ENCODE measurements around the gene PLEKHG2.
"Not testable (repeated sequence)": the region's sequence is repeated elsewhere in the genome, so short reads cannot be mapped to it uniquely, and the experiment has no call there.

Gene PLEKHG2, protein sequence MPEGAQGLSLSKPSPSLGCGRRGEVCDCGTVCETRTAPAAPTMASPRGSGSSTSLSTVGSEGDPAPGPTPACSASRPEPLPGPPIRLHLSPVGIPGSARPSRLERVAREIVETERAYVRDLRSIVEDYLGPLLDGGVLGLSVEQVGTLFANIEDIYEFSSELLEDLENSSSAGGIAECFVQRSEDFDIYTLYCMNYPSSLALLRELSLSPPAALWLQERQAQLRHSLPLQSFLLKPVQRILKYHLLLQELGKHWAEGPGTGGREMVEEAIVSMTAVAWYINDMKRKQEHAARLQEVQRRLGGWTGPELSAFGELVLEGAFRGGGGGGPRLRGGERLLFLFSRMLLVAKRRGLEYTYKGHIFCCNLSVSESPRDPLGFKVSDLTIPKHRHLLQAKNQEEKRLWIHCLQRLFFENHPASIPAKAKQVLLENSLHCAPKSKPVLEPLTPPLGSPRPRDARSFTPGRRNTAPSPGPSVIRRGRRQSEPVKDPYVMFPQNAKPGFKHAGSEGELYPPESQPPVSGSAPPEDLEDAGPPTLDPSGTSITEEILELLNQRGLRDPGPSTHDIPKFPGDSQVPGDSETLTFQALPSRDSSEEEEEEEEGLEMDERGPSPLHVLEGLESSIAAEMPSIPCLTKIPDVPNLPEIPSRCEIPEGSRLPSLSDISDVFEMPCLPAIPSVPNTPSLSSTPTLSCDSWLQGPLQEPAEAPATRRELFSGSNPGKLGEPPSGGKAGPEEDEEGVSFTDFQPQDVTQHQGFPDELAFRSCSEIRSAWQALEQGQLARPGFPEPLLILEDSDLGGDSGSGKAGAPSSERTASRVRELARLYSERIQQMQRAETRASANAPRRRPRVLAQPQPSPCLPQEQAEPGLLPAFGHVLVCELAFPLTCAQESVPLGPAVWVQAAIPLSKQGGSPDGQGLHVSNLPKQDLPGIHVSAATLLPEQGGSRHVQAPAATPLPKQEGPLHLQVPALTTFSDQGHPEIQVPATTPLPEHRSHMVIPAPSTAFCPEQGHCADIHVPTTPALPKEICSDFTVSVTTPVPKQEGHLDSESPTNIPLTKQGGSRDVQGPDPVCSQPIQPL (N-terminal part only)

GRCh38 chr19:39412100-39412866 lies at the start of gene PLEKHG2:
TSS of gene PLEKHG2 (plus strand) at chr19:39412669. CDS start at chr19:39414087, 1,418 bp downstream.
- peak; percentile 97 for DNase-seq (ENCODE audit: low read depth, low spot score)

DNA sequence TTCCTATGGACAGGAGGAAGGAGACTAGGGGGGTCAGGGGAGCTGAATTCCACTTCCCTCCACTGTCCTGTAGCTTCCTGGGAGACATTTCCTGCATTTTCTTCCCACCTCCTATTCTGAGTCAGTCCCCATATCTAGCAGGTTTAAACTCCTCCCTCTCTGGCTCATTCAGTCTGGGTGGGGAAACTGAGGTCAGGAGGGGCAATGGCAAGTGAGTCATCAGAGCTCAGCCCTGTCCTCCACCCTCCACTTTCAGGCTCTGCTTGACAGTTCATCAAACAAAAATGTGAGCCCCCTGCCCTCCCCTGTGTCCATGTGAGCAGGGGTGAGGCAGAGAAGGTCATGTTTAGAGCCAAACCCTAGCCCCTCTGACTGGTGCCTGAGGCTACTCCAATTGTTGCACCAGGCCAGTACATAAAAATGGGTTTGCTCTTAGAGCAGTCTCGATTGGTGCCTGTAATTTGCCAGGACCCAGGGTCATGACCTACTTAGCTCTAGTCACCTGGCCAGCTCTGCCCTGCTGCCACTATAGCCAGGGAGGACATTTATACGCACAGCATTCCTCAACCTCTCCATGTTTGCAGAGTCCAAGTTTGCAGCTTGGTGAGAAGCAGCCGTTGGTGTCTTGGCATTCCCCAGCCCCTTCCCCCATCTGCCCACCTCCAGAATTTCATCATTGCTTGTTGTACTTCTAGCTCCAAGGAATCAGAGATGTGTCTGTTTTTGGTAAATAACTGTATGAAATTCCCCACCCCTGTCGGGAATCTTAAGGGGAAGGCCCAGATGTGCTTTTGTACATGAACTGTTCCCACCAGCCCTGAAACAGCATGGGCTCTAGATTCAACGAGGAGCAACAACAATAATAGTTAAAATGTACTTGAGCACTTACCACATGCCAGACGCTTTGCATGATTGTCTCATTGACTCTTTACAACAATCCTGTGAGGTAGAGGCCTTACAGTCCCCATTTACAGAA lies 49.5 kb upstream of the PLEKHG2 start:
- DNase-seq (ENCODE audit: low read depth, low spot score): no peak

DNA sequence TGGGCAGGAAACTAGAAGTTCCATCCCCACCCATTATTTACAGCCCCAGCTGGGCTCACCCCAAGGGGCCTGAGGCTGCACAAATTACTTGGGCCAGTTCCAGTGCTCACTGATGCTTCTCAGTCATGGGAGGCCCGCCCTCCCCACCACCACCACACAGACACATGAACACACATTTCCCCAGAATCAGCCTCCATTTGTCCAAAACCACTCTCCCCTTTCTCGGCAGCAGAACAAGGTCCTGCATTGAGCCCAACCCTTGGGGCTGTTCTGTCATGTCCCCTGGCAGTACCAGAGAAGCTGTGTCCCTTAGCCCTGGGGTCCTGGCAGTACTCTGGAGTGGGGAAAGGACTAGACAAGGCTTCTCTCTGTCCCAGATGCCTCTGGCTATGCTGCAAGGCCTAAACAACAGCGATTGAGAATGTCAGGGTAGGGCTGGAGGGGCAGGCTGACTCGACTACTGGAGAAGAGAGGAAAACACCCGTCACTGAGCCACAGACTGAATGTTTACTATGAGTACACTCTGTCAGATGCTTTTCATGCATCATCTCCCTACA lies 48.5 kb upstream of the PLEKHG2 start:
- DNase-seq (ENCODE audit: low read depth, low spot score): no peak

DNA sequence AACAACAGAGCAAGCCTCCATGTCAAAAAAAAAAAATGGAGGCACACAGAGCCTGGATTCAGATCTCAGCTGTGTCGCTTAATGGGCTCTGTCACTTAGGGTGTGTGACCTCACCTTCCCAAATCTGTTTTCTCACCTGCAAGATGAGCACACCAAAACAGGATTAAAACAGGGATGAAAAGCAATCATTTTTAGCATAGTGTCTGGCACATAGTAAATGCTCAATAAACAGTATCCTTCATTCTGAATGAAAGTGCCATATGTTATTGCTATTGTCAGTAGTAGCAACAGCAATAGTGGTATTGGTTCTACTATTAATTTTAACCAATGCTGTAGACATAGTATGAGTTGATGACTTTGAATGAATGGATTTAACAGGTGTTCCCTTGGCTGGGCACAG lies 46.9 kb upstream of the PLEKHG2 start:
- DNase-seq (ENCODE audit: low read depth, low spot score): no peak

DNA sequence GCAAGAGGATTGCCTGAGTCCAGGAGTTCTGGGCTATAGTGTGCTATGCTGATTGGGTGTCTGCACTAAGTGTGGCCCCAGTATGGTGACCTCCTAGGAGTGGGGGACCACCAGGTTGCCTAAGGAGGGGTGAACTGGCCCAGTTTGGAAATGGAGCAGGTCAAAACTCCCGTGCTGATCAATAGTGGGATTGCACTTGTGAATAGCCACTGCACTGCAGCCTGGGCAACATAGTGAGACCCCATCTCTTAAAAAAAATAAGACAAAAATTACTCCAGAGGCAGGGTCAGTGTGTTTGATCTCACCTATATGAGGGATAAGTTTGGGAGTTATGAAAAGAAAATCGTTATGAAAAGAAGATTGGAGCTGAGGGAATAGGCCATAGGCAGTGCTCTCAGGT lies 43.3 kb upstream of the PLEKHG2 start:
- DNase-seq (ENCODE audit: low read depth, low spot score): no peak

- no peak for DNase-seq (ENCODE audit: low read depth, low spot score)
Measured at GRCh38 chr19:39370735-39371134, 41.7 kb upstream of the PLEKHG2 start.

DNA sequence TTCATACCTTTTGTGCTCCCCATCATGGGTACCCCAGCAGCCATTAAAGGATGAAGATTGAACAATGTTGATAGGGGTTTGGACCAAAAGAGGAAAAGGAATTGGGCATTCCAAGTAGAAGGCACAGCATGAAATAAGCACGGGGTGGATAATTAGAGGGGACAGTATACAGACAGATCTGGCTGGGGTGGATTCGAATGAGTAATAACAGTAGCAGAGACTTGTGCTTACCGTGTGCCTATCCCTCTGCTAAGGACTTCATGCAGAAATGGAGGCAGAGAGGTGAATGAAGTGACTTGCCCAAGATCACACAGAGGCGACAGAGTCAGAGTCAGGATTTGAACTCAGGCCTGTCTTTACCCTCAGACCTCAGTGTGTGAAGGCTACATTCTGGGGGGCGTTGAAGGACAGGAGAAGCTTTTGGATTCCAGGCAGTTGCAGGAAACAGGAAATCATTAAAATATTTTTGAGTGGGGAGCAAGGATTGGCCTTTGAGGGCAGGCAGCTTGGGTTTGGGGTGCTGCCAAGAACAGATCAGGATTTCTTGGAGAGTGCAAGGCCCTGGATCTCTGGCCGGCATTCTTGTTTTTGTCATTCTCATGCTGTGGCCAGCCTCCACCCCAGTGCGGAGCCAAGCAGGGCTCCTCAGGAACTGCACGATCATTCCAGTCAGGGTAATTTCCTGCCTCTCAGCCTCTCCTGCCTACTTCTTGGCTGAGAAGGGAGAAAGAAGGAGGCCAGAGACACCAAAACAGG lies 40.2 kb upstream of the PLEKHG2 start:
- no peak for DNase-seq (ENCODE audit: low read depth, low spot score)

DNA sequence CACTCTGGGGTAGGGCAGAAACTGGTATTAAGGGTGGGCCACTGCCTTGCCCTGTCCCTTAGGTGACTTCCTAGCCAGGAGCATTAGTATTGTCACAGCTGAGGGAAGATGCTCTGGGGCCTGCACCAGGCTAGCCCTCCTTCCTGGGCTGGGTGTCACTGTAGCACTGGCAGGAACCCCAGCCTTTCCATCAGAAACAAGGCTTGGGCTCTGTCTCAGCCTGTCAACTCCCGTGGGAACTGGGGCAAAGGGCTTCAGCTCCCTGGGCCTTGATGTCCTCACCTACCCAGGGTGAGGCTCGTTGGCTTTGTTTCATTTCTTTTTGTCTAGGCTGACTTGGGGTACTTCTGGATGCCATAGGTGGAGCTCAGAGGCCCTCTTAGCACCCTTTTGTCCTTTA lies 39.5 kb upstream of the PLEKHG2 start:
- no peak for DNase-seq (ENCODE audit: low read depth, low spot score)

- no peak for DNase-seq (ENCODE audit: low read depth, low spot score)
Measured at GRCh38 chr19:39375929-39376328, 36.5 kb upstream of the PLEKHG2 start.

DNA sequence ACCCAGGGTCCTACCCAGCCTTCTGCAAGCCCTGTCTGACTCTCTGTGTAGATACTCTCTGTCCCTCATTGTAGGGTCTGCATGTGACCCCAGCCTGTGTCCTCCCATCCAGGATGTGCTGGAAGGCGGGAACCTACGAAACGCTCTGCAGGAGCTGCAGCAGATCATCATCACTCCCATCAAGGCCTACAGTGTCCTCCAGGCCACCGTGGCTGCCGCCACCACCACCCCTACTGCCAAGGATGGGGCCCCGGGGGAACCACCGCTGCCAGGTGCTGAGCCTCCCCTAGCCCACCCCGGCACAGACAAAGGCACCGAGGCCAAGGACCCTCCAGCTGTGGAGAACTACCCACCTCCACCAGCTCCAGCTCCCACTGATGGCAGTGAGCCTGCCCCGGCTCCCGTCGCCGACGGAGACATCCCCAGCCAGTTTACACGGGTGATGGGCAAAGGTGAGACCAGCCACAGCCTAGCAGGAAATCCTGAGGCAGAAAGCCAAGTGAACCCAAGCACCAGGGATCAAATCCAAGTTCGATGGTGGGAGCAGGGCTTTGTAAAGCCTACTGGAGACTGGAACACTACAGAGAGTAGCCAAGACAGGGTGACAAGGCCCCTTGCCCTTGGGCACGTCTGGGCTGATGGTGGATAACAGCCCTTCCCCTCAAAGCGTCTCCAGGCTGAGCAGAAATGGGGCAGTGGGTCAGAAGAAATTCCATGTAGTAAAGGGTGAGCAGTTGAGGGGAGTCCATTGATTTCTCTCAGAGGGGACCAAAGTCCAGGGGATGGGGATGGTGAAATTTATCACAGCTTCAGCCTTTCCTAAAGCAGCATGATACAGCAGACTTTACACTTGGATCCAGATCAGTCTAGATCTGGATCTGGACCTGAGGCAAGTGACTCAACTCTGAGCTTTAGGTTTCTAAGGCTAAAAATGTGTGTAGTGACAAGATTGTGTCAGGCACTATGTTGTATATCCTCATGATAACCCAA lies 34.8 kb upstream of the PLEKHG2 start:
- DNase-seq (ENCODE audit: low read depth, low spot score): no peak

GRCh38 chr19:39379366-39379765 lies 33.1 kb upstream of the PLEKHG2 start:
- not testable (repeated sequence) for DNase-seq (ENCODE audit: low read depth, low spot score)

DNA sequence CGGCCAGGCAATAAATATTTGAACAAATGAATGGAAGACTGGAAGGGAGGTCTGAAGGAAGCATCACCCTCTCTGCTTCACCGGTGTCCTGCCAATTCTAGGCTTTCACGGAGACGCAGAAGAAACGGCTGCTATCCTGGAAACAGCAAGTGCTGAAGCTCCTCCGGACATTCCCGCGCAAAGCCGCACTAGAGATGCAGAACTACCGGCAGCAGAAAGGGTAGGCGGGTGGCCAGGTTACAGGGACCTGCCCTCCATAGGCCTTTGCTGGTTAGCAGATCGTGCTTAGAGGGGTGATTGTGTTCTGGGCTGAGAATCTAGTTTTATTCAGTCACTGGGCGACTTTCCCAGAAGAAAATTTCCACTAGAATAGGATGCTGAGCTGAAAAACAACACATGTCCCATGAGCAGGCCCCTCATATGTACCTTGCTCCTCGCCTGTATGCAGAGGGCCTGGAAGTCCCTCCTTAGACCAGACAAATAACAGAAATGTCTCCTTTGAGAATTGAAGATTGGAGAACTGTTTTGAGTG lies 32.5 kb upstream of the PLEKHG2 start:
- no peak for DNase-seq (ENCODE audit: low read depth, low spot score)

DNA sequence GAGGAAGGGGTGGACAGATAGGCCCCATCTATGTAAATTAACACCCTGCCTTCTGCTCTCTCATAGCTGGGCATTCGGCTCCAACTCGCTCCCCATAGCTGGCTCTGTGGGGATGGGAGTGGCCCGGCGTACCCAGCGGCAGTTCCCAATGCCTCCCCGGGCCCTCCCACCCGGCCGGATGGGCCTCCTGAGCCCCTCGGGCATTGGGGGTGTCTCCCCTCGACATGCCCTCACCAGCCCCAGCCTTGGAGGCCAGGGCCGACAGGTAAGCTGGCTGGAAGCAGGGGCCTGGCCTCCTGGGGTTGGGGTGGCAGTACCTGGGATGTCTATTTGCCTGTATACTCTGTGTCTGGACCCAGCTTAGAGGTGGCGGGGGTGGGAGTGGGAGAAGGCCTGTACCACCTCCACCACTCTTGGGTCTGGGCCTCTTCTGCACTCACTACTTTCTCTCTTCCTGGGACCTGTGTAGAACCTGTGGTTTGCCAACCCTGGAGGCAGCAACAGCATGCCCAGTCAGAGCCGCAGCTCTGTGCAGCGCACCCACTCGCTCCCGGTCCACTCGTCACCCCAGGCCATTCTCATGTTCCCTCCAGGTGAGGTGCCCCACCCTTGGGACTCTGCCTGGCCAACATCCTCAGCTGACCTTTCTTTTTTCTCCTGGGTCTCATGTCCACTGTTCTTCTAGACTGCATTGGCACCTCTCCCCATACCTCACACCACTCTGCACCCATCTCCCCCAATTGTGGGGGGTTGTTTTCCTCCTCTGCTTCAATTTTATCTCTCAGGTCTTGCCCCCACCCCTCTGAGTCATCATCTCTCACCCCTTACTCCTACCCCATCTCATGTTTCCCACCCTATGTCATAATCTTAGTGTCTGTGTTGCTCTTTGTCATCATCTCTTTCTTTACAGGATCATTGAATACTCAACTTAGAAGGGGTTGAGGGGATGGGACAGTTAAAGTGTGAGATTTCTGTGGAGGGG lies 31.7 kb upstream of the PLEKHG2 start:
- DNase-seq (ENCODE audit: low read depth, low spot score): no peak

GRCh38 chr19:39381910-39382611 lies 30.4 kb upstream of the PLEKHG2 start:
- no peak for DNase-seq (ENCODE audit: low read depth, low spot score)

DNA sequence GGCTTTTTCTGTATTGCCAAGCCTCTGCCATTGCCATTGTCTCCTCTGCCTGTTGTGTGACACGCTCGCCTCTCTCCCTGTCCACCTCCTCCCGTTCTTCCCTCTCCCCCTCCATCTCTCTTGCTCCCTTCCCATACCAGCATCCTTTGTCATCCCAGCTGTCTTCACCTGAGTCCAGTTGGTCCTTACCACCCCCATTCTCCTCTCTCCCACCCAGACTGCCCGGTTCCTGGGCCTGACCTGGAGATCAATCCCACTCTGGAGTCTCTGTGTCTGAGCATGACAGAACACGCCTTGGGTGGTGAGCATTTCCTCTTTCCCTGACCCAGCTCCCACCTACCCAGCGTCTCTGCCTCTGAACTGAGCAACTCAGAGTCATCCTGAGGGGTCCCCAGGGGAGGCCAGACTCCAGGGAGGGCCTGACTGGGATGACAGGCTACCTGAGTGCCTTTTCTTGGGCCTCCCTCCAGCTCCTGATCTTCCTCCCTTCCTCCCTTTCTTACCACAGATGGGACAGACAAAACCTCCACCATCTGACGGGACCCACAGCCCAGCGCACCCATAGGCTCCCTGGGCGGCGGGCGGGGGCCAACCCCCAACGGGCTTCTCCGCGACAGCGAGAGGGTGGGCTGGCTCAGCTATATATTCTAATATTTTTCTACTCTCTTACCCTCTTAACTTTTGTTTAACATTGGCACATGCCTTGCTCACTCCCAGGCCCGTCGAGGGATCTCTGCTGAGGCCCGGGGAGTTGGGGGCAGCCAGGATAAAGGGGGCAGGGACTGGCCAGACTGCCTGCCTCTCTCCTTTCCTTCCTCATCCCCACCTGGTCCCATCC lies 29.3 kb upstream of the PLEKHG2 start:
- DNase-seq (ENCODE audit: low read depth, low spot score): no peak

All from iPS DF 19.7 (cell line).